GM06990 (cell line): Measurements from ENCODE around the gene OR7D2.
"Not testable (repeated sequence)": the region's sequence is repeated elsewhere in the genome, so short reads cannot be mapped to it uniquely, and the experiment has no call there.

Experiments used
- DNase-seq: peaks from one replicate; pipeline ENCODE4 v3.0.0-alpha.2; 2011; ENCODE audit not compliant: insufficient read length; ENCODE audit errors: extremely low read depth
- H3K27me3 ChIP-seq: replicated peaks from 2 replicates; pipeline ENCODE4 v1.6.0; 2011; ENCODE audit warnings: low read length; ENCODE audit not compliant: control insufficient read depth, insufficient read depth
- H3K36me3 ChIP-seq: 2 replicates; pipeline ENCODE4 v1.5.1; 2011; ENCODE audit warnings: low read length; ENCODE audit not compliant: control insufficient read depth, insufficient read depth
- H3K4me3 ChIP-seq: replicated peaks from 2 replicates; pipeline ENCODE4 v1.5.1; 2011; ENCODE audit warnings: low read depth, mild to moderate bottlenecking, control low read depth, low read length
- TF ChIP-seq, protein P1 (sequence below): IDR thresholded peaks from 2 replicates; pipeline ENCODE4 v1.5.1; 2011; ENCODE audit warnings: low read length, control low read depth, mild to moderate bottlenecking, inconsistent platforms; ENCODE audit not compliant: insufficient read depth, poor library complexity, severe bottlenecking

Gene OR7D2

GRCh38 chr19:9171393-9171991 is 7.3 kb upstream of the OR7D2 start:
- Histone ChIP-seq H3K4me3 (no peak overlapping the region), H3K27me3 (no peaks in the 10 kb centered on the region), H3K36me3 (no peaks in the 10 kb centered on the region)
- DNase-seq: no peak
- TF ChIP-seq, protein P1, sequence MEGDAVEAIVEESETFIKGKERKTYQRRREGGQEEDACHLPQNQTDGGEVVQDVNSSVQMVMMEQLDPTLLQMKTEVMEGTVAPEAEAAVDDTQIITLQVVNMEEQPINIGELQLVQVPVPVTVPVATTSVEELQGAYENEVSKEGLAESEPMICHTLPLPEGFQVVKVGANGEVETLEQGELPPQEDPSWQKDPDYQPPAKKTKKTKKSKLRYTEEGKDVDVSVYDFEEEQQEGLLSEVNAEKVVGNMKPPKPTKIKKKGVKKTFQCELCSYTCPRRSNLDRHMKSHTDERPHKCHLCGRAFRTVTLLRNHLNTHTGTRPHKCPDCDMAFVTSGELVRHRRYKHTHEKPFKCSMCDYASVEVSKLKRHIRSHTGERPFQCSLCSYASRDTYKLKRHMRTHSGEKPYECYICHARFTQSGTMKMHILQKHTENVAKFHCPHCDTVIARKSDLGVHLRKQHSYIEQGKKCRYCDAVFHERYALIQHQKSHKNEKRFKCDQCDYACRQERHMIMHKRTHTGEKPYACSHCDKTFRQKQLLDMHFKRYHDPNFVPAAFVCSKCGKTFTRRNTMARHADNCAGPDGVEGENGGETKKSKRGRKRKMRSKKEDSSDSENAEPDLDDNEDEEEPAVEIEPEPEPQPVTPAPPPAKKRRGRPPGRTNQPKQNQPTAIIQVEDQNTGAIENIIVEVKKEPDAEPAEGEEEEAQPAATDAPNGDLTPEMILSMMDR: no peak

- no peaks in the 10 kb centered on the region for H3K27me3 ChIP-seq
- H3K4me3 ChIP-seq: no peak overlapping the region
- no peaks in the 10 kb centered on the region for H3K36me3 ChIP-seq
- DNase-seq: no peak
- TF ChIP-seq, protein P1: no peak
Measured at GRCh38 chr19:9175326-9175725, 3.5 kb upstream of the OR7D2 start.

DNA sequence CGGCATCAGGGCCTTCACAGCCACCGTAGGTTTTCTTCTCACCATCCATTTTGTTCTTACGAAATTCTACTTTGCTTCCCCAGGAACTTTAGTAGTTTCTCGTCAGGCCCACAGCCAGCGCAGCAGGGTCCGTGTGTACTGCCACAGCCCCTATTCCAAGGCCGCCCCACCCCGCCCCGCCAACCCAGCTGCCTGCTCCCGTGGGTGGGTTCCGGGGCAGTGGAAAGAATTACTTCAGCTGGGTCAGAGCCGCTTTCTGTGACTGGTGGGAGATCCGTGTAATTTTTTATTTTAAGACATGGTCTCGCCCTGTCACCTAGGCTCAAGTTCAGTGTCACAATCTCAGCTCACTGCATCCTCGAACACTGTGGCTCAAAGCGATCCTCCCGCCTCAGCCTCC is 4.2 kb downstream of the OR7D2 start:
- TF ChIP-seq, protein P1: no peak

GRCh38 chr19:9187191-9187590 is 8.4 kb downstream of the OR7D2 start:
- no peaks in the 10 kb centered on the region for H3K36me3 ChIP-seq
- H3K27me3 ChIP-seq: no peaks in the 10 kb centered on the region
- TF ChIP-seq, protein P1: no peak
- DNase-seq: no peak
- H3K4me3 ChIP-seq: no peak overlapping the region

More for the DNA sequence above, 4.2 kb downstream of the OR7D2 start:
- Histone ChIP-seq H3K36me3 (no peaks in the 10 kb centered on the region), H3K4me3 (no peak overlapping the region), H3K27me3 (no peaks in the 10 kb centered on the region)
- no peak for DNase-seq

GRCh38 chr19:9189535-9189934 is 10.8 kb downstream of the OR7D2 start:
- DNase-seq: no peak
- Histone ChIP-seq H3K36me3 (no peaks in the 10 kb centered on the region), H3K4me3 (no peak overlapping the region), H3K27me3 (no peaks in the 10 kb centered on the region)
- TF ChIP-seq, protein P1: no peak

DNA sequence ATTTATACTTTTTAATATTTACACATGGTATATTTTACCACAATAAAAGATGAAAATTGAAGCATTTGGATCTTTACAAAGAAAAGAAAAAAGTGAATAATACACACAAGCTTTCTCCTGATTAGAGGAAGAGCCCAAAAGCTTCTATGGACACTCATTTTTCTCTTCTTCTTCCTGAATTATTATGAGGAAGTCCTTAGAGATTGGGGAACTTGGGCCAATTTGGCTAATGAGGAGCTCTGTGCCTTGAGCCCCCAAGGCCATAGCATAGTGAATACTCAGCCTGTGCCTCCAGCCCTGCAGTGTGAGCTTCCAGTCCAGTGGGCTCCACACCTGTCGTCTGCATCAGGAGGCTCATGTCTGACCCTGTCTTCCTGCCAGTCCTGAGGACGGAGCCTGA is 19.3 kb downstream of the OR7D2 start:
- not testable (repeated sequence) for DNase-seq, H3K27me3 ChIP-seq, H3K4me3 ChIP-seq, H3K36me3 ChIP-seq
